B cell (primary cell): Measurements from ENCODE around the gene TMCO1. TPM values are rescaled to one million over a fixed set of nuclear protein-coding genes. Genes with fewer than 3 reads are reported as not detected.

Experiments
- ATAC-seq: fragments of 200-7000 bp; cut with Tn5 transposase; one replicate; pipeline ENCODE4 v1.10.0; 2021; ENCODE audit warnings: low read depth, mild to moderate bottlenecking, moderate number of reproducible peaks, moderate library complexity
- CTCF ChIA-PET: fragments of 350-600 bp; sonication (Branson Sonifier 250); formaldehyde crosslinking; loops from one replicate; lab custom pipeline; 2021; ENCODE audit warnings: antibody characterized with exemption, inconsistent platforms; lab: Charles Lee
- POLR2A ChIA-PET: fragments of 350-600 bp; sonication (Branson Sonifier 250); formaldehyde crosslinking; loops from one replicate; lab custom pipeline; 2021; ENCODE audit warnings: antibody characterized with exemption; lab: Charles Lee
- DNase-seq: peaks from one replicate; pipeline ENCODE4 v3.0.0; 2013
- H2AFZ ChIP-seq: 2 replicates; pipeline ENCODE4 v1.6.1; 2012; ENCODE audit warnings: mild to moderate bottlenecking, low read depth, low read length; ENCODE audit not compliant: insufficient read depth, poor library complexity, severe bottlenecking
- H3K27ac ChIP-seq, 2 donors: 1 replicate in 1 of 2; 2 replicates in 1 of 2; pipeline ENCODE4 v1.5.1; 2012 to 2013; ENCODE audit warnings: low read length in 2 of 2, mild to moderate bottlenecking in 2 of 2, moderate library complexity in 1 of 2
- H3K27me3 ChIP-seq, 4 experiments: fragments of 200-600 bp in 1 of 4; sonication (generic) in 1 of 4; replicated peaks in 1 of 4; 1 replicate in 2 of 4; 2 replicates in 2 of 4; pipeline versions ENCODE4 v1.6.1 to v1.7.0; 2013 to 2016; ENCODE audit warnings: low read length in 3 of 4, mild to moderate bottlenecking in 2 of 4, mixed read lengths in 1 of 4, moderate library complexity in 1 of 4; ENCODE audit not compliant: insufficient read depth in 4 of 4, control insufficient read depth in 3 of 4; ENCODE audit errors: control extremely low read depth in 1 of 4
- H3K36me3 ChIP-seq, 2 experiments: replicated peaks in 1 of 2; 1 replicate in 1 of 2; 2 replicates in 1 of 2; pipeline versions ENCODE4 v1.6.1 to v1.7.1; 2013; ENCODE audit warnings: low read length in 1 of 2; ENCODE audit not compliant: insufficient read depth in 2 of 2, control insufficient read depth in 1 of 2; ENCODE audit errors: control extremely low read depth in 1 of 2, extremely low read depth in 1 of 2
- H3K4me1 ChIP-seq, 2 donors: fragments of 200-600 bp in 1 of 2; sonication (generic) in 1 of 2; 1 replicate in 1 of 2; 2 replicates in 1 of 2; pipeline versions ENCODE4 v1.5.1 to v1.6.1; 2013 to 2017; ENCODE audit warnings: low read length in 2 of 2; ENCODE audit not compliant: control insufficient read depth in 2 of 2, insufficient read depth in 2 of 2
- H3K4me2 ChIP-seq: replicated peaks from 2 replicates; pipeline ENCODE3; 2012; ENCODE audit warnings: mild to moderate bottlenecking, low read depth, low read length; ENCODE audit not compliant: poor library complexity, severe bottlenecking
- H3K4me3 ChIP-seq, 5 experiments: fragments of 200-600 bp in 1 of 5; sonication (generic) in 1 of 5; 1 replicate in 3 of 5; 2 replicates in 2 of 5; pipeline versions ENCODE4 v1.5.1 to v1.7.0; 2011 to 2016; ENCODE audit warnings: low read length in 4 of 5, mild to moderate bottlenecking in 4 of 5, low read depth in 2 of 5, control low read depth in 1 of 5, moderate library complexity in 1 of 5; ENCODE audit not compliant: insufficient read depth in 1 of 5; ENCODE audit errors: control extremely low read depth in 1 of 5, extremely low read depth in 1 of 5
- H3K79me2 ChIP-seq: fragments of 200-600 bp; sonication (generic); one replicate; pipeline ENCODE4 v1.6.0; 2016; ENCODE audit warnings: low read length; ENCODE audit not compliant: control insufficient read depth, insufficient read depth
- H3K9ac ChIP-seq: fragments of 200-600 bp; sonication (generic); 2 replicates; pipeline ENCODE4 v1.6.1; 2017; ENCODE audit warnings: mild to moderate bottlenecking, low read length, moderate library complexity
- H3K9me3 ChIP-seq, 3 donors: one replicate each; pipeline versions ENCODE4 v1.6.1 to v1.7.1; 2013; ENCODE audit warnings: low read length in 2 of 3; ENCODE audit not compliant: control insufficient read depth in 2 of 3, insufficient read depth in 1 of 3; ENCODE audit errors: control extremely low read depth in 1 of 3
- H4K20me1 ChIP-seq: 2 replicates; pipeline ENCODE4 v1.6.0; 2012; ENCODE audit warnings: mild to moderate bottlenecking, low read length; ENCODE audit not compliant: insufficient read depth, control insufficient read depth, poor library complexity, severe bottlenecking
- H3K27ac Mint-ChIP-seq: one replicate; pipeline ENCODE4 v1.8.0; 2021; ENCODE audit warnings: mixed read lengths
- H3K27me3 Mint-ChIP-seq: one replicate; pipeline ENCODE4 v1.8.0; 2021; ENCODE audit warnings: mixed read lengths
- H3K4me1 Mint-ChIP-seq: one replicate; pipeline ENCODE4 v1.8.0; 2021; ENCODE audit warnings: mixed read lengths
- H3K4me3 Mint-ChIP-seq: one replicate; pipeline ENCODE4 v1.8.0; 2021; ENCODE audit warnings: mixed read lengths
- H3K9me3 Mint-ChIP-seq: one replicate; pipeline ENCODE4 v1.8.0; 2022; ENCODE audit warnings: mixed read lengths; ENCODE audit not compliant: insufficient read depth
- CTCF ChIP-seq: fragments of 200-600 bp; IDR thresholded peaks from one replicate; pipeline ENCODE4 v1.8.0; 2022; ENCODE audit warnings: antibody characterized with exemption, mild to moderate bottlenecking
- EZH2 ChIP-seq: IDR thresholded peaks from 2 replicates; pipeline ENCODE4 v1.6.1; 2012; ENCODE audit warnings: borderline replicate concordance, low read depth, mild to moderate bottlenecking, moderate library complexity, low read length; ENCODE audit not compliant: insufficient read depth, poor library complexity, severe bottlenecking
- WGBS: methylation state at CpG from one replicate; pipeline ENCODE4 v1.1.5; 2013; ENCODE audit warnings: missing lambda C conversion rate; ENCODE audit not compliant: insufficient coverage; 5-methylcytosine and 5-hydroxymethylcytosine counted together
- intact Hi-C: fragments of 100-400 bp; cut with micrococcal nuclease; formaldehyde crosslinking; loops from one replicate; pipeline ENCODE4 v1.10.0; 2022
- polyA plus RNA-seq: library from polyadenylated mRNA; depleted of rRNA; stranded (reverse); fragments of >200 nt; gene quantifications from 2 replicates; pipeline ENCODE4 v1.2.3, GENCODE V29; 2012
- total RNA-seq, 2 donors: library from RNA; stranded (reverse); fragments of 120-200 nt in 1 of 2; gene quantifications; 1 replicate in 1 of 2; 2 replicates in 1 of 2; pipeline versions ENCODE4 v1.2.3 to v1.2.4, GENCODE V29; 2013 to 2022

The TMCO1 gene
- total and polyA plus RNA-seq, 2 donors (not counting 1 experiment from before 2014, with no cell fraction given) = 16.1 to 39.5 TPM

GRCh38 chr1:165680303-165680702 lies 88.4 kb downstream of the TMCO1 start:
- Mint-ChIP-seq H3K9me3 (no peaks in the 10 kb centered on the region), H3K4me1 (peaks cover 1% of the 10 kb centered on the region), H3K27me3 (no peaks in the 10 kb centered on the region), H3K27ac (no peak overlapping the region), H3K4me3 (no peak overlapping the region)
- Histone ChIP-seq H3K9me3 (no peaks in the 10 kb centered on the region), H2AFZ (no peak overlapping the region), H4K20me1 (peaks cover 5% of the 10 kb centered on the region), H3K4me1 (peaks cover 2 to 3% of the 10 kb centered on the region in 2 donors), H3K27ac (no peak overlapping the region), H3K4me2 (no peak overlapping the region), H3K9ac (no peak overlapping the region), H3K4me3 (no peak overlapping the region), H3K79me2 (peaks cover 14% of the 10 kb centered on the region), H3K27me3 (no peaks in the 10 kb centered on the region), H3K36me3 (peaks cover 29 to 78% of the 10 kb centered on the region in 2 experiments)
- POLR2A ChIA-PET = no interaction called here
- WGBS = 100% methylated on average over 2 of the region's 2 CpGs
- intact Hi-C loops = no loop called here
- TF ChIP-seq CTCF (no peak), EZH2 (no peak)
- CTCF ChIA-PET = no interaction called here
- DNase-seq = no peak
- ATAC-seq = no peak

GRCh38 chr1:165679282-165680036 lies 89.2 kb downstream of the TMCO1 start:
- ATAC-seq (no peak), DNase-seq (no peak)
- CTCF ChIA-PET = no interaction called here
- Histone ChIP-seq H3K27me3 (no peaks in the 10 kb centered on the region), H3K79me2 (peaks cover 12% of the 10 kb centered on the region), H4K20me1 (no peaks in the 10 kb centered on the region), H3K4me2 (no peak overlapping the region), H3K4me3 (no peak overlapping the region), H3K9ac (no peak overlapping the region), H3K36me3 (peaks cover 29 to 74% of the 10 kb centered on the region in 2 experiments), H3K9me3 (no peaks in the 10 kb centered on the region), H3K27ac (no peak overlapping the region), H3K4me1 (no peaks in the 10 kb centered on the region), H2AFZ (no peak overlapping the region)
- no peak overlapping the region for H3K27ac Mint-ChIP-seq
- intact Hi-C loops = no loop called here
- POLR2A ChIA-PET = no interaction called here
- WGBS = no CpG with 5 or more reads among the region's 1 CpG
- no peak overlapping the region for H3K4me3 Mint-ChIP-seq
- no peak for TF ChIP-seq CTCF
- TF ChIP-seq EZH2 = no peak
- no peaks in the 10 kb centered on the region for H3K27me3 Mint-ChIP-seq
- H3K9me3 Mint-ChIP-seq = no peaks in the 10 kb centered on the region
- H3K4me1 Mint-ChIP-seq = no peaks in the 10 kb centered on the region
